ENCODE results near the gene CD33. TPM values are rescaled to one million over a fixed set of nuclear protein-coding genes. Genes with fewer than 3 reads are reported as not detected.
A peak's percentile ranks its signal among the peaks of the same experiment; 100 is the strongest.

Gene CD33
- total RNA-seq, 6 experiments from 2014 or later = 1.7 to 5.8 (median 3.8) TPM

GRCh38 chr19:51258165-51259160 is 33.6 kb downstream of the CD33 start:
- no peak overlapping the region for H3K27ac ChIP-seq
- H3K4me1 ChIP-seq = no peaks in the 10 kb centered on the region
- DNase-seq = no peak
- no peaks in the 10 kb centered on the region for H3K27me3 ChIP-seq
- intact Hi-C loops (cut with DNase I) = no loop called here
- H3K4me3 ChIP-seq = no peak overlapping the region
- TF ChIP-seq CTCF (IDR thresholded peaks at IDR 0.05) = no peak
- TF ChIP-seq POLR2A (IDR thresholded peaks at IDR 0.05) = no peak
- WGBS (ENCODE audit: insufficient coverage, low coverage, low lambda C conversion rate, missing lambda C conversion rate) = 31% methylated on average over 6 of the region's 6 CpGs
- ATAC-seq = peak in 1 of 4 donors; percentile 27
- H3K9me3 ChIP-seq = no peaks in the 10 kb centered on the region
- no peaks in the 10 kb centered on the region for H3K36me3 ChIP-seq

- no peaks in the 10 kb centered on the region for H3K27me3 ChIP-seq
- no peaks in the 10 kb centered on the region for H3K4me1 ChIP-seq
- intact Hi-C loops (cut with DNase I) = no loop called here
- ATAC-seq = peak; percentile 44 to 80 (median 56)
- TF ChIP-seq POLR2A (IDR thresholded peaks at IDR 0.05) (no peak), CTCF (IDR thresholded peaks at IDR 0.05) (peak; percentile 47 to 67 (median 56))
- no peaks in the 10 kb centered on the region for H3K9me3 ChIP-seq
- no peak for DNase-seq
- no peaks in the 10 kb centered on the region for H3K36me3 ChIP-seq
- 29% methylated on average over 5 of the region's 5 CpGs for WGBS (ENCODE audit: insufficient coverage, low coverage, low lambda C conversion rate, missing lambda C conversion rate)
- H3K4me3 ChIP-seq = no peak overlapping the region
- no peak overlapping the region for H3K27ac ChIP-seq
These were observed 34.7 kb downstream of the CD33 start for GRCh38 chr19:51259348-51260245.

GRCh38 chr19:51263808-51264207 is 38.9 kb downstream of the CD33 start:
- no peaks in the 10 kb centered on the region for H3K4me1 ChIP-seq
- ATAC-seq (no peak), DNase-seq (no peak)
- intact Hi-C loops (cut with DNase I) = no loop called here
- TF ChIP-seq POLR2A (IDR thresholded peaks at IDR 0.05) = no peak
- no peak for TF ChIP-seq CTCF (IDR thresholded peaks at IDR 0.05)
- H3K27ac ChIP-seq = no peak overlapping the region
- H3K9me3 ChIP-seq = no peaks in the 10 kb centered on the region
- no peaks in the 10 kb centered on the region for H3K27me3 ChIP-seq
- H3K36me3 ChIP-seq = no peaks in the 10 kb centered on the region
- no peak overlapping the region for H3K4me3 ChIP-seq
- 54% methylated on average over 4 of the region's 4 CpGs for WGBS (ENCODE audit: insufficient coverage, low coverage, low lambda C conversion rate, missing lambda C conversion rate)

GRCh38 chr19:51271067-51271466 is 46.2 kb downstream of the CD33 start:
- DNase-seq (no peak), ATAC-seq (peak in 2 of 4 donors; percentile 36 to 48)
- Histone ChIP-seq H3K4me1 (no peaks in the 10 kb centered on the region), H3K27ac (no peak overlapping the region), H3K27me3 (no peaks in the 10 kb centered on the region), H3K9me3 (no peaks in the 10 kb centered on the region), H3K36me3 (no peaks in the 10 kb centered on the region), H3K4me3 (no peak overlapping the region)
- intact Hi-C loops (cut with DNase I) = no loop called here
- TF ChIP-seq POLR2A (IDR thresholded peaks at IDR 0.05) (no peak), CTCF (IDR thresholded peaks at IDR 0.05) (no peak)
- WGBS (ENCODE audit: insufficient coverage, low coverage, low lambda C conversion rate, missing lambda C conversion rate) = 48% methylated on average over 10 of the region's 26 CpGs

Measured in right lobe of liver (tissue), 6 donors.